Neural cell (in vitro differentiated cells): Measurements from ENCODE around the gene RAB4B. TPM values are rescaled to one million over a fixed set of nuclear protein-coding genes. Genes with fewer than 3 reads are reported as not detected.

Experiments
- H2AFZ ChIP-seq: fragments of 200-600, 300-800 bp; sonication (generic), shearing (Covaris generic); 2 replicates; pipeline ENCODE4 v1.6.0; 2014; ENCODE audit warnings: low read depth, mild to moderate bottlenecking, antibody characterized with exemption, low read length, moderate library complexity
- H3F3A ChIP-seq: fragments of 200-600 bp; shearing (Covaris generic); 2 replicates; pipeline ENCODE4 v1.6.1; 2016; ENCODE audit warnings: mild to moderate bottlenecking, moderate library complexity, mixed read lengths, antibody characterized with exemption, low read length; ENCODE audit not compliant: insufficient read depth, poor library complexity, severe bottlenecking
- H3K27ac ChIP-seq: fragments of 200-600, 300-800 bp; sonication (generic), shearing (Covaris generic); 2 replicates; pipeline ENCODE4 v1.5.1; 2014; ENCODE audit warnings: mild to moderate bottlenecking, low read length, moderate library complexity
- H3K27me3 ChIP-seq: fragments of 300-800, 200-600 bp; sonication (generic), shearing (Covaris generic); 2 replicates; pipeline ENCODE4 v1.6.0; 2014; ENCODE audit warnings: mild to moderate bottlenecking, low read depth, low read length, moderate library complexity; ENCODE audit not compliant: insufficient read depth
- H3K36me3 ChIP-seq: fragments of 300-800, 200-600 bp; sonication (generic), shearing (Covaris generic); 2 replicates; pipeline ENCODE4 v1.5.1; 2014; ENCODE audit warnings: mild to moderate bottlenecking, antibody characterized with exemption, low read length, moderate library complexity; ENCODE audit not compliant: insufficient read depth
- H3K4me2 ChIP-seq: fragments of 300-800, 200-600 bp; sonication (generic), shearing (Covaris generic); 2 replicates; pipeline ENCODE4 v1.6.0; 2014; ENCODE audit warnings: mild to moderate bottlenecking, low read length
- H3K4me3 ChIP-seq: fragments of 300-800, 200-600 bp; sonication (generic), shearing (Covaris generic); 2 replicates; pipeline ENCODE4 v1.5.1; 2014; ENCODE audit warnings: mild to moderate bottlenecking, low read length, moderate library complexity
- H3K79me2 ChIP-seq: fragments of 200-600 bp; shearing (Covaris generic); replicated peaks from 2 replicates; pipeline ENCODE4 v1.6.0; 2014; ENCODE audit warnings: mild to moderate bottlenecking, low read length, moderate library complexity; ENCODE audit not compliant: insufficient read depth
- H3K9ac ChIP-seq: fragments of 300-800, 200-600 bp; sonication (generic), shearing (Covaris generic); 2 replicates; pipeline ENCODE4 v1.6.1; 2016; ENCODE audit warnings: mild to moderate bottlenecking, low read length, mixed read lengths
- H3K9me2 ChIP-seq: fragments of 200-600 bp; shearing (Covaris generic); 2 replicates; pipeline ENCODE4 v1.6.1; 2016; ENCODE audit warnings: mild to moderate bottlenecking, low read length, mixed read lengths; ENCODE audit not compliant: insufficient read depth
- H3K9me3 ChIP-seq: fragments of 200-600, 300-800 bp; sonication (generic), shearing (Covaris generic); 2 replicates; pipeline ENCODE4 v1.6.1; 2016; ENCODE audit warnings: mild to moderate bottlenecking, mixed run types, low read length, moderate library complexity, mixed read lengths
- H4K20me1 ChIP-seq: fragments of 200-600 bp; shearing (Covaris generic); 2 replicates; pipeline ENCODE4 v1.6.1; 2016; ENCODE audit warnings: mild to moderate bottlenecking, mixed run types; ENCODE audit not compliant: insufficient read depth
- EP300 ChIP-seq: fragments of 450-650 bp; conservative IDR thresholded peaks from 2 replicates; pipeline ENCODE4 v1.6.1; 2014; ENCODE audit warnings: antibody characterized with exemption, mild to moderate bottlenecking, moderate library complexity; ENCODE audit not compliant: poor library complexity, severe bottlenecking
- EZH2 ChIP-seq: fragments of 200-600, 300-800 bp; shearing (Covaris generic), sonication (generic); IDR thresholded peaks from 2 replicates; pipeline ENCODE4 v1.6.1; 2014; ENCODE audit warnings: antibody characterized with exemption, low read length, borderline replicate concordance, mild to moderate bottlenecking; ENCODE audit not compliant: insufficient read depth, poor library complexity, severe bottlenecking
- MXI1 ChIP-seq: fragments of 450-650 bp; conservative IDR thresholded peaks from 2 replicates; pipeline ENCODE4 v1.6.1; 2014; ENCODE audit warnings: antibody characterized with exemption, mild to moderate bottlenecking; ENCODE audit not compliant: poor library complexity, severe bottlenecking
- POLR2AphosphoS5 ChIP-seq: IDR thresholded peaks from 2 replicates; pipeline ENCODE4 v1.6.1; 2012
- RAD21 ChIP-seq: fragments of 450-650 bp; conservative IDR thresholded peaks from 2 replicates; pipeline ENCODE4 v1.6.1; 2014; ENCODE audit warnings: antibody characterized with exemption, mild to moderate bottlenecking, moderate library complexity
- SMC3 ChIP-seq: fragments of 450-650 bp; conservative IDR thresholded peaks from 2 replicates; pipeline ENCODE4 v1.6.1; 2014; ENCODE audit warnings: antibody characterized with exemption, mild to moderate bottlenecking, moderate library complexity; ENCODE audit not compliant: poor library complexity
- TAF1 ChIP-seq: IDR thresholded peaks from 2 replicates; pipeline ENCODE4 v1.6.1; 2012; ENCODE audit warnings: low read depth
- polyA plus RNA-seq: library from polyadenylated mRNA; depleted of rRNA; stranded (reverse); fragments of >200 nt; gene quantifications from 2 replicates; pipeline ENCODE4 v1.2.3, GENCODE V29; 2014
- TF ChIP-seq, protein P1 (sequence below): fragments of 450-650 bp; IDR thresholded peaks from 2 replicates; pipeline ENCODE4 v1.5.1; 2014; ENCODE audit warnings: antibody characterized with exemption, mild to moderate bottlenecking, moderate library complexity; ENCODE audit not compliant: poor library complexity, severe bottlenecking
- TF ChIP-seq, protein P2 (sequence below): IDR thresholded peaks from 2 replicates; pipeline ENCODE4 v1.6.1; 2012; ENCODE audit warnings: borderline replicate concordance

RAB4B gene
- polyA plus RNA-seq, 1 donor from 2014 or later = 66.0 TPM

DNA sequence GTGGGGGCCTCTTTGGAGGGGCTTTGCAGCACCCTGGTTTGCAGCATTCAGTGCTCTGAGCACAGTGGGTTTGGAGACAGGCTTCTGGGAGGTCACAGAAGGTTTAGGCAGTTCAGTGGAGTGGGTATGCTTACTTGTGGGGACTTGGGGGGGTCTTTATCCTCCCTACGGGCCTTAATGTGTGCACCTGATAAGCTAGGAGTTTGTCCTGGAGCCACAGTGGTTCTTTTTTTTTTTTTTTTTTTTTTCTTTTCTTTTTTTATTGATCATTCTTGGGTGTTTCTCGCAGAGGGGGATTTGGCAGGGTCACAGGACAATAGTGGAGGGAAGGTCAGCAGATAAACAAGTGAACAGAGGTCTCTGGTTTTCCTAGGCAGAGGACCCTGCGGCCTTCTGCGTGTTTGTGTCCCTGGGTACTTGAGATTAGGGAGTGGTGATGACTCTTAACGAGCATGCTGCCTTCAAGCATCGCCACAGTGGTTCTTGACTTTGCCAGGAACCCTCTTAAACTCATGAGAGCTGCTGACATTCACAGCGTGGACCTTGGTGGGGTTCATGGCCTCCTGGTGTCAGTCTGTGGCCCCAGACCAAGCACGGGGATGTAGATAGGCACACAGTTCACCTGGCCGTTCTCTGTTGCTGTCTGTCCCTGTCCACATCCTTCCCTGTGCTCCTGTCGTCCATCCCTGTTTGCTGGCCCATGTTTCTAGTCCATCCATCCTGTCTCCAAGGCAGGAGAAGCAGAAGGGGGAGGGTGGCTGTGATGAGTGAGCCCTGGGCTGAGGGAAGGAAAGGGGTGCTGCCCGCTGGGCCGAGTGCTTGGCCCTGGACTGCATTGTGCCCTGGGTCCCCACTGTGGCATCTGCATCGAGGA lies 23.6 kb downstream of the RAB4B start:
- no peaks in the 10 kb centered on the region for H3F3A ChIP-seq
- peaks cover 10% of the 10 kb centered on the region for H4K20me1 ChIP-seq
- H3K4me3 ChIP-seq = peak overlapping the region; percentile 92
- no peak for TF ChIP-seq MXI1
- no peak for TF ChIP-seq RAD21
- no peak for TF ChIP-seq POLR2AphosphoS5
- H3K9me3 ChIP-seq = no peaks in the 10 kb centered on the region
- peaks cover 63% of the 10 kb centered on the region for H3K79me2 ChIP-seq
- H3K36me3 ChIP-seq = peaks cover 3% of the 10 kb centered on the region
- no peaks in the 10 kb centered on the region for H3K9me2 ChIP-seq
- peak overlapping the region; percentile 94 for H3K9ac ChIP-seq
- H3K27ac ChIP-seq = no peak overlapping the region
- no peak overlapping the region for H2AFZ ChIP-seq
- H3K4me2 ChIP-seq = peak overlapping the region; percentile 80
- no peaks in the 10 kb centered on the region for H3K27me3 ChIP-seq

DNA sequence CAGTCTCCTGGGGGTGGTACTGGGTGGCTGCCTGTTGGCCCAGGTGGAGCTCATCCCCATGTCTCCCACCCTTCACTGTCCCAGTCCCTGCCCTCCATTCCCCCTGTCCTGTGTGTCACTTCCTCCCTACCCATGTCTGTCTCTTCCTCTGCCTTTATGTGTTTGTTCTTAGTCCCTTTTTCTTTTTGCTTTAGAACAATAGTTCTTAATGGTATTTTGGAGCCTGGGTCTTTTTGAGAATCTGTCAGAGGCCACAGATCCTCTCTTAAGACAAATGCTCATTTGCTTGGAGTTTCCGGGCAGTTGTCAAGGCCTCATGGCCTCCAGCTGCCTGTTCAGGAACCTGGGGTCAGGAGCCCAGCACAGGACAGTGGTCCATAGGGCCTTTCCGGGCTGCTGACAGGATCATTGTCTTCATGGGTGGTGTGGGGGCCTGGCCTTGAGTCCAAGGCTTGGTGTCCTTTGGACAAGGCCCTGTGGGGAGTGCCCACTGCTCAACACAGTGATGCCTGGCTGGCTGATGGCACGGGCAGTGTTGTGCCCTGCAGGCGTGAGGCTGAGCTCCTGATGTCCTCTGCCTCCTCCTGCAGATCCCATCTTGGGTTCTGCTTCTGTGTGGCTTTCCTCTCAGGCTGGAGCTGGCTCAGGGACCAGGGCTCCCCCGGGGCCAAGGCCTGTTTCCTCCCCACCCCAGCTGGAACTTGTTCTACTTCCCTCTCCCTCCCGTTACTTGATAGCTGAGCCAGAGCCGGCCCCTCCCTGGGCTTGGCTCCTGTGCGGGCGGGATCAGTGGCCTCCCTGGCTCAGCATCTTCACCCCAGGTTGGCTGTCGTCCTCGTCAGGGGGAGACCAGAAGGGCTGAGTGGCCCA lies 24.5 kb downstream of the RAB4B start:
- Histone ChIP-seq H3K27ac (no peak overlapping the region), H2AFZ (no peak overlapping the region)

DNA sequence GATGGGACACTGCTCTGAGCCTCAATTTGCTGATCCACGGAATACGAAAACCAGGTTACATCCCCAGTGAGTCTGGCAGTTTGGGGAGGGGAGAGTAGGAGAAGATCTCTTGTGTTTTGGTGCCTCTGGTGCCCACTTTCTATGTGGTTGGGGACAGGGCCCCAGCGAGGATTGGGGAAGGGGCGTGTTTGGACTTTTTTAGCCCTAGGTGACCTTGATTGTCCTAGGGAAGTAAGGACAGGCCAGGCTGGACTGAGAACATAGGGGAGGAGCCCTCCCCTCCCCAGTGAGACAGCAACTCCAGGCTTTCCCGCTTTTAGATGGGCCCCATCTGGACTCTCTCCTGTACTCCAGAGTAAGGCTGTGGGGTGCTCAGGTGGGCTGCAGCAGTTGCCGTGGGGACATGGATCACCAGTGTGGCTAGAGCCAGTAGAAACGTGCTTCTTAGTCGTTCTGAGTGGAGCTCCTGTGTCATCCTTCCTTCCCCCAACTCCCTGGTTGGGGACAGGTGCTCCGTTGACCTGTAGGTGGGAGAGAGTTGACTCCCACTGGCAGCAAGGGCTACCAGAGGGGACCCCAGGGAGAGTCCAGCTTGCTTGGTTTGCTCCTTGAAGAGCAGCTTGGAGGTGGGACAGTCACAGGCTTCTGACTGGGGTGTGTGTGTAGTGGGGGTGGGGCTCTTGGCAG lies 25.3 kb downstream of the RAB4B start:
- Histone ChIP-seq H3F3A (no peaks in the 10 kb centered on the region), H3K9me2 (no peaks in the 10 kb centered on the region), H2AFZ (no peak overlapping the region), H3K9ac (no peak overlapping the region), H3K79me2 (peaks cover 72% of the 10 kb centered on the region), H3K27me3 (no peaks in the 10 kb centered on the region), H3K4me2 (peak overlapping the region; percentile 17), H3K36me3 (peaks cover 3% of the 10 kb centered on the region), H3K27ac (no peak overlapping the region), H4K20me1 (peaks cover 10% of the 10 kb centered on the region), H3K4me3 (peak overlapping the region; percentile 92), H3K9me3 (no peaks in the 10 kb centered on the region)
- TF ChIP-seq POLR2AphosphoS5 = no peak
- TF ChIP-seq RAD21 = no peak
- TF ChIP-seq EP300 = no peak
- no peak for TF ChIP-seq TAF1
- no peak for TF ChIP-seq EZH2
- TF ChIP-seq, protein P1, sequence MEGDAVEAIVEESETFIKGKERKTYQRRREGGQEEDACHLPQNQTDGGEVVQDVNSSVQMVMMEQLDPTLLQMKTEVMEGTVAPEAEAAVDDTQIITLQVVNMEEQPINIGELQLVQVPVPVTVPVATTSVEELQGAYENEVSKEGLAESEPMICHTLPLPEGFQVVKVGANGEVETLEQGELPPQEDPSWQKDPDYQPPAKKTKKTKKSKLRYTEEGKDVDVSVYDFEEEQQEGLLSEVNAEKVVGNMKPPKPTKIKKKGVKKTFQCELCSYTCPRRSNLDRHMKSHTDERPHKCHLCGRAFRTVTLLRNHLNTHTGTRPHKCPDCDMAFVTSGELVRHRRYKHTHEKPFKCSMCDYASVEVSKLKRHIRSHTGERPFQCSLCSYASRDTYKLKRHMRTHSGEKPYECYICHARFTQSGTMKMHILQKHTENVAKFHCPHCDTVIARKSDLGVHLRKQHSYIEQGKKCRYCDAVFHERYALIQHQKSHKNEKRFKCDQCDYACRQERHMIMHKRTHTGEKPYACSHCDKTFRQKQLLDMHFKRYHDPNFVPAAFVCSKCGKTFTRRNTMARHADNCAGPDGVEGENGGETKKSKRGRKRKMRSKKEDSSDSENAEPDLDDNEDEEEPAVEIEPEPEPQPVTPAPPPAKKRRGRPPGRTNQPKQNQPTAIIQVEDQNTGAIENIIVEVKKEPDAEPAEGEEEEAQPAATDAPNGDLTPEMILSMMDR = no peak
- TF ChIP-seq MXI1 = no peak
- no peak for TF ChIP-seq SMC3
- TF ChIP-seq, protein P2, sequence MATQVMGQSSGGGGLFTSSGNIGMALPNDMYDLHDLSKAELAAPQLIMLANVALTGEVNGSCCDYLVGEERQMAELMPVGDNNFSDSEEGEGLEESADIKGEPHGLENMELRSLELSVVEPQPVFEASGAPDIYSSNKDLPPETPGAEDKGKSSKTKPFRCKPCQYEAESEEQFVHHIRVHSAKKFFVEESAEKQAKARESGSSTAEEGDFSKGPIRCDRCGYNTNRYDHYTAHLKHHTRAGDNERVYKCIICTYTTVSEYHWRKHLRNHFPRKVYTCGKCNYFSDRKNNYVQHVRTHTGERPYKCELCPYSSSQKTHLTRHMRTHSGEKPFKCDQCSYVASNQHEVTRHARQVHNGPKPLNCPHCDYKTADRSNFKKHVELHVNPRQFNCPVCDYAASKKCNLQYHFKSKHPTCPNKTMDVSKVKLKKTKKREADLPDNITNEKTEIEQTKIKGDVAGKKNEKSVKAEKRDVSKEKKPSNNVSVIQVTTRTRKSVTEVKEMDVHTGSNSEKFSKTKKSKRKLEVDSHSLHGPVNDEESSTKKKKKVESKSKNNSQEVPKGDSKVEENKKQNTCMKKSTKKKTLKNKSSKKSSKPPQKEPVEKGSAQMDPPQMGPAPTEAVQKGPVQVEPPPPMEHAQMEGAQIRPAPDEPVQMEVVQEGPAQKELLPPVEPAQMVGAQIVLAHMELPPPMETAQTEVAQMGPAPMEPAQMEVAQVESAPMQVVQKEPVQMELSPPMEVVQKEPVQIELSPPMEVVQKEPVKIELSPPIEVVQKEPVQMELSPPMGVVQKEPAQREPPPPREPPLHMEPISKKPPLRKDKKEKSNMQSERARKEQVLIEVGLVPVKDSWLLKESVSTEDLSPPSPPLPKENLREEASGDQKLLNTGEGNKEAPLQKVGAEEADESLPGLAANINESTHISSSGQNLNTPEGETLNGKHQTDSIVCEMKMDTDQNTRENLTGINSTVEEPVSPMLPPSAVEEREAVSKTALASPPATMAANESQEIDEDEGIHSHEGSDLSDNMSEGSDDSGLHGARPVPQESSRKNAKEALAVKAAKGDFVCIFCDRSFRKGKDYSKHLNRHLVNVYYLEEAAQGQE = no peak

More for the DNA sequence above, 24.5 kb downstream of the RAB4B start:
- H4K20me1 ChIP-seq = peaks cover 10% of the 10 kb centered on the region
- peak overlapping the region; percentile 80 for H3K4me2 ChIP-seq
- H3F3A ChIP-seq = no peaks in the 10 kb centered on the region
- no peaks in the 10 kb centered on the region for H3K9me3 ChIP-seq
- TF ChIP-seq EZH2 (no peak), MXI1 (no peak)
- H3K9me2 ChIP-seq = no peaks in the 10 kb centered on the region
- peaks cover 68% of the 10 kb centered on the region for H3K79me2 ChIP-seq
- peaks cover 3% of the 10 kb centered on the region for H3K36me3 ChIP-seq
- peak overlapping the region; percentile 94 for H3K9ac ChIP-seq
- H3K27me3 ChIP-seq = no peaks in the 10 kb centered on the region
- H3K4me3 ChIP-seq = peak overlapping the region; percentile 92
